CD4-positive, alpha-beta T cell treated with Interleukin-12 subunit alpha and Interleukin-12 subunit beta, for 1 hour (primary cell): Measurements from ENCODE around the gene OR1F1.
"Not testable (repeated sequence)": the region's sequence is repeated elsewhere in the genome, so short reads cannot be mapped to it uniquely, and the experiment has no call there.

Source experiments
- DNase-seq: peaks from one replicate; pipeline ENCODE4 v3.0.0-alpha.2; 2020

The OR1F1 gene

GRCh38 chr16:3187798-3188674 lies at the start of gene OR1F1:
Gene OR1F1, plus strand, starts transcription at chr16:3188204.
- peak; percentile 64 for DNase-seq

- DNase-seq: no peak
These were observed 49.7 kb upstream of the OR1F1 start for GRCh38 chr16:3138342-3138741.

- no peak for DNase-seq
These were observed 49.1 kb upstream of the OR1F1 start for GRCh38 chr16:3138823-3139426.

- not testable (repeated sequence) for DNase-seq
These were observed 48.4 kb upstream of the OR1F1 start for GRCh38 chr16:3139561-3139960.

- DNase-seq: no peak
These were observed 47.2 kb upstream of the OR1F1 start for GRCh38 chr16:3140603-3141427.

GRCh38 chr16:3141781-3142311 lies 46.2 kb upstream of the OR1F1 start:
- no peak for DNase-seq

GRCh38 chr16:3142327-3142726 lies 45.7 kb upstream of the OR1F1 start:
- no peak for DNase-seq

GRCh38 chr16:3142770-3143169 lies 45.2 kb upstream of the OR1F1 start:
- DNase-seq: no peak

- DNase-seq: no peak
These were observed 44.8 kb upstream of the OR1F1 start for GRCh38 chr16:3143189-3143588.

- DNase-seq: no peak
These were observed 44.2 kb upstream of the OR1F1 start for GRCh38 chr16:3143598-3144320.

GRCh38 chr16:3144321-3144983 lies 43.6 kb upstream of the OR1F1 start:
- no peak for DNase-seq

- no peak for DNase-seq
These were observed 42.9 kb upstream of the OR1F1 start for GRCh38 chr16:3145151-3145550.

GRCh38 chr16:3145660-3146059 lies 42.3 kb upstream of the OR1F1 start:
- no peak for DNase-seq

- DNase-seq: no peak
These were observed 40.8 kb upstream of the OR1F1 start for GRCh38 chr16:3147046-3147756.

- DNase-seq: no peak
These were observed 40.3 kb upstream of the OR1F1 start for GRCh38 chr16:3147757-3148104.

GRCh38 chr16:3148256-3149192 lies 39.5 kb upstream of the OR1F1 start:
- DNase-seq: no peak

GRCh38 chr16:3149193-3149530 lies 38.8 kb upstream of the OR1F1 start:
- DNase-seq: no peak

- DNase-seq: peak; percentile 55
These were observed 38.2 kb upstream of the OR1F1 start for GRCh38 chr16:3149630-3150345.

GRCh38 chr16:3150346-3151218 lies 37.4 kb upstream of the OR1F1 start:
- peak; percentile 98 for DNase-seq
